Ascending aorta (tissue), 2 donors: ENCODE measurements around the gene MOB3B. TPM values are rescaled to one million over a fixed set of nuclear protein-coding genes. Genes with fewer than 3 reads are reported as not detected.

ENCODE experiments used
- DNase-seq, 2 donors: peaks; one replicate each; pipeline ENCODE4 v3.0.0-alpha.2; 2019; ENCODE audit warnings: low spot score in 2 of 2
- H3K27ac ChIP-seq, 2 donors: fragments of 200-600 bp; sonication (generic); one replicate each; pipeline ENCODE4 v1.5.1; 2016 to 2017; ENCODE audit warnings: mild to moderate bottlenecking in 1 of 2
- H3K27me3 ChIP-seq: fragments of 200-600 bp; sonication (generic); one replicate; pipeline ENCODE4 v1.5.1; 2017
- H3K36me3 ChIP-seq, 2 donors: fragments of 200-600 bp; sonication (generic); one replicate each; pipeline ENCODE4 v1.5.1; 2016
- H3K4me1 ChIP-seq, 2 donors: fragments of 200-600 bp; sonication (generic); one replicate each; pipeline ENCODE4 v1.5.1; 2016 to 2017; ENCODE audit warnings: mild to moderate bottlenecking in 1 of 2
- H3K4me3 ChIP-seq, 2 donors: fragments of 200-600 bp; sonication (generic); one replicate each; pipeline ENCODE4 v1.5.1; 2016 to 2017; ENCODE audit warnings: mild to moderate bottlenecking in 1 of 2
- H3K9me3 ChIP-seq, 2 donors: fragments of 200-600 bp; sonication (generic); one replicate each; pipeline ENCODE4 v1.5.1; 2016
- intact Hi-C: fragments of 100-400 bp; cut with DNase I; formaldehyde crosslinking; loops from one replicate; pipeline ENCODE4 v1.15.1; 2023
- total RNA-seq: library from RNA; depleted of rRNA; stranded (reverse); fragments of >200 nt; gene quantifications from one replicate; pipeline ENCODE4 v1.1.0, GENCODE V29; 2016
- TF ChIP-seq, protein P1 (sequence below), 3 experiments: fragments of 200-600 bp in 2 of 3; fragments of 450-650 bp in 1 of 3; sonication (generic) in 2 of 3; IDR thresholded peaks; one replicate each; pipeline ENCODE4 v1.5.1; 2016 to 2019; ENCODE audit warnings: antibody characterized with exemption in 3 of 3, mild to moderate bottlenecking in 1 of 3, moderate library complexity in 1 of 3

The MOB3B gene
- total RNA-seq, 1 donor from 2014 or later = 2.4 TPM

DNA sequence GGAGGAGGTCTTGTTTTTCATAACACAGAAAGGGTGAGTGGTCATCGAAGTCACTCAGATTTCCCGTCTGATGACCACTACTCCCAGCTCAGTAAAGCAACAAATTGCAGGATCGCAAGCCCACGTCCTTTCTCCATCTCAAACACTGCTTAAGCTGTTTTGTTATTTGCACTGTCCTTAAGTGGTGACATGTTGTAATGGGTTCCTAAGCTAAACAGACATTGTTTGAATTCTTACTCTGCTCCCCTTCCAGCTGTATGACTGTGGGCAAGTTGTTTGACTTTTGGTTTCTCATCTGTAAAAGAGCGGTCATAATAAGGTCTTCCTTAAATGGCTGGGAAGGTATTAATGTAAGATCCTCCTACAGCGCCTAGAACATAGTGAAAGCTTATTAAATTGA, 169.9 kb downstream of the MOB3B start:
- Histone ChIP-seq H3K4me3 (no peak overlapping the region), H3K27ac (no peak overlapping the region), H3K36me3 (peaks cover 0 to 4% of the 10 kb centered on the region in 2 donors), H3K4me1 (peaks cover 0 to 5% of the 10 kb centered on the region in 2 donors), H3K27me3 (no peaks in the 10 kb centered on the region), H3K9me3 (no peaks in the 10 kb centered on the region)
- no peak for DNase-seq
- intact Hi-C loops = no loop called here
- TF ChIP-seq, protein P1, sequence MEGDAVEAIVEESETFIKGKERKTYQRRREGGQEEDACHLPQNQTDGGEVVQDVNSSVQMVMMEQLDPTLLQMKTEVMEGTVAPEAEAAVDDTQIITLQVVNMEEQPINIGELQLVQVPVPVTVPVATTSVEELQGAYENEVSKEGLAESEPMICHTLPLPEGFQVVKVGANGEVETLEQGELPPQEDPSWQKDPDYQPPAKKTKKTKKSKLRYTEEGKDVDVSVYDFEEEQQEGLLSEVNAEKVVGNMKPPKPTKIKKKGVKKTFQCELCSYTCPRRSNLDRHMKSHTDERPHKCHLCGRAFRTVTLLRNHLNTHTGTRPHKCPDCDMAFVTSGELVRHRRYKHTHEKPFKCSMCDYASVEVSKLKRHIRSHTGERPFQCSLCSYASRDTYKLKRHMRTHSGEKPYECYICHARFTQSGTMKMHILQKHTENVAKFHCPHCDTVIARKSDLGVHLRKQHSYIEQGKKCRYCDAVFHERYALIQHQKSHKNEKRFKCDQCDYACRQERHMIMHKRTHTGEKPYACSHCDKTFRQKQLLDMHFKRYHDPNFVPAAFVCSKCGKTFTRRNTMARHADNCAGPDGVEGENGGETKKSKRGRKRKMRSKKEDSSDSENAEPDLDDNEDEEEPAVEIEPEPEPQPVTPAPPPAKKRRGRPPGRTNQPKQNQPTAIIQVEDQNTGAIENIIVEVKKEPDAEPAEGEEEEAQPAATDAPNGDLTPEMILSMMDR (IDR thresholded peaks at IDR 0.05) = no peak

DNA sequence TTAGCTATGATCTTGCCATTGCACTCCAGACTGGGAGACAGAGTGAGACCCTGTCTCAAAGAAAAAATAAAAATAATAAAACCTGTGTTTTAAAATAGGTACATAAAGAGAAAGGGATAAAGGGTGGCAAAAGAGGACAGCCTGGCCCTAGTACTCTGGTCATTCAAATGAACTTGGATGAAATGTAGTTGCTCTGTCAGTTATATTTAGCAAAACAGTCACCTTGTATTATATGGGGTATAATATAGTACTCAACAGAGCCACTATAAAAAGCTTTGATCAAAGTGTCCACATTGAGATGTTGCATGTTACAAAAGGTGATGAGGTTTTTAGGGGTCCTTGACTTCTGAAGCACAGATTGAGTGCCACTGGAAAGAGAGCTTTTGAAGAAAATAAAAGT, 171.6 kb downstream of the MOB3B start:
- TF ChIP-seq, protein P1 (IDR thresholded peaks at IDR 0.05) = no peak
- no peak overlapping the region for H3K4me3 ChIP-seq
- H3K27ac ChIP-seq = no peak overlapping the region
- intact Hi-C loops = no loop called here
- H3K27me3 ChIP-seq = no peaks in the 10 kb centered on the region
- no peak for DNase-seq
- H3K9me3 ChIP-seq = no peaks in the 10 kb centered on the region
- peaks cover 0 to 10% of the 10 kb centered on the region in 2 donors for H3K4me1 ChIP-seq
- peaks cover 0 to 4% of the 10 kb centered on the region in 2 donors for H3K36me3 ChIP-seq

DNA sequence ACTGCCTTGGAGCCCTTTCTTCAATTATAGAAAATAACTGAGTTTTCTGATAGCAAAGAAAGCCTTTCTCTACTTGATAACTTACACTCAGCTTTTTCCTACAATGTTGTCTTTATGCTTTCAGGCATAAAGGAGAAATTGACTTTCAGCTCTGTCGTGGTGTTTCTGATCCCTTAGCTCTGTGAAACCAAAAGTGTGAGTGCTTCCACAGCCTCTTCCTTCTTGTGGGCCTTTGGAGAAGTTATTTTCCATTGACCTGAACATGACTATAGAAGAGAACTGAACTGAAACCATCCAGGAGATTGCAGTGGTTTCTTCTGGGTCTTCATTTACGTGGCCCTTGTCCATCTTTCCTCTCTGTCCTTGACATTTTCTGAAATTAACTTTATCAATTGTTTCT, 173.2 kb downstream of the MOB3B start:
- Histone ChIP-seq H3K36me3 (peaks cover 0 to 4% of the 10 kb centered on the region in 2 donors), H3K4me3 (no peak overlapping the region), H3K4me1 (peaks cover 0 to 9% of the 10 kb centered on the region in 2 donors), H3K27ac (peak overlapping the region in 1 of 2 donors; percentile 6), H3K9me3 (no peaks in the 10 kb centered on the region), H3K27me3 (no peaks in the 10 kb centered on the region)
- intact Hi-C loops = no loop called here
- no peak for DNase-seq
- TF ChIP-seq, protein P1 (IDR thresholded peaks at IDR 0.05) = no peak

DNA sequence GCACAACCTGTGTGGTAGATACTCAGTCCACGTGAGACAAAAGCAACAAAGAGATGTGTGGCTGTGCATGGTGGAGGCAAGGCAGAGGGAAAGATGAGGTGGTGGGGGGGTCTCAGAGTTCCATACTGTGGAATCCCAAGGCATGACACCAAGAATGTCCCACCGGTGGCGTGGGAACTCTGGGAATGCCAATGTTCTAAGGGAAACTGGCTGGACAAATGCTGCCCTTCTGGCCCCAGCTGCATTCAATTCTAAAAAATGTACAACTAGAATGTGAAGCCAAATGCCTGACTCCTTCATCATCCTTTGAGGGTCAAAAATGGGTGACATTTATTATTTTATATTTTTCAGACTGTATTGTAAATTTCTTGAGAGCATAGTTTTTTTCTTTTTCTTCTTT, 174.4 kb downstream of the MOB3B start:
- Histone ChIP-seq H3K36me3 (peaks cover 0 to 4% of the 10 kb centered on the region in 2 donors), H3K27ac (peak overlapping the region in 1 of 2 donors; percentile 41), H3K9me3 (no peaks in the 10 kb centered on the region), H3K27me3 (no peaks in the 10 kb centered on the region), H3K4me1 (peaks cover 0 to 17% of the 10 kb centered on the region in 2 donors), H3K4me3 (no peak overlapping the region)
- no peak for DNase-seq
- TF ChIP-seq, protein P1 (IDR thresholded peaks at IDR 0.05) = no peak
- intact Hi-C loops = no loop called here

DNA sequence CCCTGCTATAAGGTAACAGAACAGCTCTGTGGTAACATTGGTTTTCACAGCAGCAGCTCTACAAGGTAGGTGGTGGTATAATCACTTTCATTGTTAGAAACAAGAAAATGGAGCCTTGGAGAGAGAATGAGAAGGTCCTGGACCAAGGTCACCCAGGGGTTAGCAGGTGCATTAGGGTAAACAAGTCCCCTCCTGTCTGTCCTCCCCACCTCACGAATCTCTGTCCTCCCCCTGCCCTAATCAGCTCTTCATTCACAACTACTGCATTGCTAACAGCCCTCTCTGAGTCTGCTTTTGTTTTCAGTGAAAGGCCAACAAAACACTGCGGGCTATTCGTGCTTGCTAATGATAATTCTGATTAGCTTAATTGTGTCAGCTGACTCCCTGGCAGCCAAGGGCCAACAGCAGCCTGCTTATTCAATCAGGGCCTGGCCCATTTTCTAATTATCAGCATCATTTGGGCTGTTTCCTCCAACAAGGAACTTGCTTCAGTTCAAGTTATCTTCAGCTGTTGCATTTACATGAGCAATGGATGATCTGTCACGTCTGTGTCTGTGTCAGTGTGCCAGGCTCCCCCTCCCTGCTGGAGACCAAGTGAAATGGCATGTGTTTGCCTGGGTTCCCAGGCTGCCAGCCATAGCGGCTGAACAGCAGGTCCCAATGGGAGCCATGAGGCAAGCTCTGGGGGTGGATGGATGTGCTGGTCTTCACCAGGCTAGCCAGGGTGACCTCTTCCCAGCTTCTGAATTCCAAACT, 176.0 kb downstream of the MOB3B start:
- intact Hi-C loops = loop anchor here (5.0 kb wide), 1 partner anchor 59 kb away; no protein-coding TSS in a partner anchor
- TF ChIP-seq, protein P1 (IDR thresholded peaks at IDR 0.05) = no peak
- Histone ChIP-seq H3K27me3 (no peaks in the 10 kb centered on the region), H3K36me3 (peaks cover 0 to 2% of the 10 kb centered on the region in 2 donors), H3K4me3 (no peak overlapping the region), H3K4me1 (peaks cover 0 to 28% of the 10 kb centered on the region in 2 donors), H3K27ac (peak overlapping the region; percentile 31 to 58), H3K9me3 (no peaks in the 10 kb centered on the region)
- DNase-seq = no peak
